GM12891 (cell line): Measurements from ENCODE around the gene TGFA.

ENCODE experiments used
- PAX5 ChIP-seq: IDR thresholded peaks from 2 replicates; pipeline ENCODE4 v1.6.1; 2011; ENCODE audit warnings: low read length, moderate library complexity, mild to moderate bottlenecking; ENCODE audit not compliant: insufficient read depth, severe bottlenecking
- POLR2A ChIP-seq: IDR thresholded peaks from 2 replicates; pipeline ENCODE4 v1.6.1; 2011; ENCODE audit warnings: low read depth, low read length, control low read depth
- POLR2AphosphoS5 ChIP-seq: IDR thresholded peaks from 2 replicates; pipeline ENCODE4 v1.6.1; 2011; ENCODE audit warnings: low read depth, low read length, control low read depth
- TAF1 ChIP-seq: IDR thresholded peaks from 2 replicates; pipeline ENCODE4 v1.6.1; 2011; ENCODE audit warnings: low read depth, low read length, control low read depth

GRCh38 chr2:70515938-70516337 lies 37.7 kb downstream of the TGFA start:
- TF ChIP-seq POLR2A (no peak), POLR2AphosphoS5 (no peak), TAF1 (no peak), PAX5 (no peak)
